ENCODE results near the gene ACTR3.
"Not testable (repeated sequence)": the region's sequence is repeated elsewhere in the genome, so short reads cannot be mapped to it uniquely, and the experiment has no call there.

The ACTR3 gene

DNA sequence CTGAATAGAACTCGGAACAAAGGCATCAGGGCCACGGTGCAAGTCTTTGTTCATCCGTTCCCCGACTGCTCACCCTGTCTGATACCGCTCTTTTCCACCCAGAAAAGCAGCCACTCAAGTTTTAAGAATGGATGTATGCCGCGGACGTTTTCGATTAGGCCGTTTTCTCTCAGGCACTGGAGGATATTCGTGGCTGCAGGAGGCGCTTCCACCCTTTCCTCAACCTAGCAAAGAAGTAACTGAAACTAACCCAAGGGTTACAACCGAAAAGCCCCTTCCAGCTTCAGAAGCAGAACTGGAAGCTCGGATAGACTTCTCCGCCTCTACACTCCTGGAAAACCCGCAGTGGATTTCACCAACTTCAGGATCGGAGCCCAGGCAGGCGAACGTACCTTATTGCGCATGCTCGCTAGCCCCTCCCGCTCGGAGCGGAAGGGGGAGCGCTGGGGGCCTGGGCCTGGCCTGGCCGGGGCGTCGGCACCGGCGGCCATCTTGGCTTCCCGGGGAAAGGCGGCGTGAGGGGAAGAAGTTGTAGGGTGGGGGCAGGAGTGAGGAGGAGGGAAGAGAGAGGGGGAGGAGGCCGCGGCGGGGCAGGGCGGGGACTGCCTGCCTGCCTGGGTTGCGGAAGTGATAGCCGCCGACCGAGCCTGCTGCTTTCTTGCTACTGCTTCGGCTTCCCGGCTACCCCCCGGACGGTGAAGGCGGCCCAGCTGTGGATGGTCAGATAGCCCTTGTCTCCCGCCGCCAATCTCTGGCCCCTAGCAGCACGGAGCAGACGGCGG lies at the start of gene ACTR3:
Gene ACTR3 (plus strand): TSS at position 619 of the 782 bp plus-strand sequence. CDS start 191 bp downstream, outside the sequence.
- peak; percentile 93 to 98 for DNase-seq (ENCODE audit: low read depth in 1 of 2, low spot score in 1 of 2)

DNA sequence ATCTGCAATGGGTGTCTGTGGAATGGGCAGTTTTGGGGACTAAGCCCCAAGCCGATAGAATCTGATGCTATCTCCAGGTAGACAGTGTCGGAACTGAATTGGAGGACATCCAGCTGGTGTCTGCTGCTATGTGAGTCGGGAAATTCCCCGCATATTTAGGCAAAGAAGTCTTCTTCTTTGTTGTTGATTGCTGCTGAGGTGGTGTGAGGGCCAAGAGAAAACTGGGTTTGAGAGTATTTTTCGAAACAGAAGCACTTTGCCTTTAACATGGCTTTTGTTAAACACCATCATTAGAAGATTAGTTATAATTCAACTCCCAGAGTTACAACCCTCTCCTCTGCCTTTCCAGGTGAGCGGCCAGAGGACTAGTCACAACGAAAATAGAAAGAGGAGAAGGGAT lies 49.4 kb upstream of the ACTR3 start:
- DNase-seq (ENCODE audit: low read depth in 1 of 2, low spot score in 1 of 2), result no peak

DNA sequence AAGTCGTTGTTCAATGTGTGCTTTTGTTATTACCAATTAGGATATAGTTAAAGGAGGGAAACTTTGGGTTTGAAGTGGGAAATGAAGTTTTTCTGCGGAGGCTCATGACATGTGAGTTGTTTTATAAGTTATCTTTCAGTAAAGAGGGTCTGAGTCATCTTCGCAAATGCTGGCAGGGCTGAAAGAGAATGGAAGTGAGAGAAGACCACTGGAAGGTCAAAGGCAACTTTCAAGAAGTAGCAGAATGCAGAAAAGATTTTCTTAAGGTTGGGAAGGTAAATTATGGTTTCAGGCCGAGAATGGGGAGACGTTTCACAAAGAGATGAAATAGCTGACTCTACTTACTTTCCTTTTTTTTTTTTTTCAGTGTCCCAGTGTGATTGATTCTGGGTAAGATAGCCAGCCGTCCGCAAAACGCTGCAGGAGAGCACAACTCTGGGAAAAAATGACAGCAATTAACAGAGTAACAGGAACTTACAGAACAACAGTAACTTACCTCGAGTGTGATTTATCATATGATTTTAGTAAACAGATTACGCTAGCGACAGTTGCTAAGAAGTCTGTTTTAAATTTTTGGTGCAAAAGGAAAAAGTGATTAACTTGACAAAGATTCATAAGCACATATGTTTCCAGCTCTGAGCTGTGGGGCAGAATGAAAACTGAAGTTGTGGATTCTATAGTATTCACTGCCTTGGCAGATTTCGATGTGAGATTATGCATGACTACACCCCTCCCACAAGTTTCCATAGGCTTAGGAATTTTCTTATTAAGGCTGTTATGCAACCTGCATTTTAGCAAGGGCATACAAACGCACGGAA lies 46.8 kb upstream of the ACTR3 start:
- no peak for DNase-seq (ENCODE audit: low read depth in 1 of 2, low spot score in 1 of 2)

DNA sequence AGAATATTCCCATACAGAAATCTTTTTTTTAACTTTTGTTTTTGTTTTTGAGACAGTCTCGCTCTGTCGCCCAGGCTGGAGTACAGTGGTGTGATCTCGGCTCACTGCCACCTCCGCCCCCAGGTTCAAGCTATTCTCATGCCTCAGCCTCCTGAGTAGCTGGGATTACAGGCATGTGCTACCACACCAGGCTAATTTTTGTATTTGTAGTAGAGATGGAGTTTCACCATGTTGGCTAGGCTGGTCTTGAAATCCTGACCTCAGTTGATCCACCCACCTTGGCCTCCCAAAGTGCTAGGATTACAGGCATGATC lies 46.2 kb upstream of the ACTR3 start:
- not testable (repeated sequence) for DNase-seq (ENCODE audit: low read depth in 1 of 2, low spot score in 1 of 2)

DNA sequence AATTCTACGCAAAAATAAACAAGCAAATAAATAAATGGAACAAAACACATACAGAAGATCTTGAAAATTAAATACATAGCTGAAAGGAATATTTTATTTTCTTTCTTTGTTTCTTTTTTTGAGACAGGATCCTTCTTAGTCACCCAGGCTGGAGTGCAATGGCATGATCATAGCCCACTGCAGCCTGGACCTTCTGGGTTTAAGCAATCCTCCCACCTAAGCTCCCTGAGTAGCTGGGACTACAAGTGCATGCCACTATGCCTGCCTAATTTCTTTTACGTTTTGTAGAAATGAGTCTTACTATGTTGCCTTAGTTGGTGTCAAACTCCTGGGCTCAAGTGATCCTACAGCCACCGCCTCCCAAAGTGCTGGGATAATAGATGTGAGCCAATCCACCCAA lies 44.6 kb upstream of the ACTR3 start:
- no peak for DNase-seq (ENCODE audit: low read depth in 1 of 2, low spot score in 1 of 2)

DNA sequence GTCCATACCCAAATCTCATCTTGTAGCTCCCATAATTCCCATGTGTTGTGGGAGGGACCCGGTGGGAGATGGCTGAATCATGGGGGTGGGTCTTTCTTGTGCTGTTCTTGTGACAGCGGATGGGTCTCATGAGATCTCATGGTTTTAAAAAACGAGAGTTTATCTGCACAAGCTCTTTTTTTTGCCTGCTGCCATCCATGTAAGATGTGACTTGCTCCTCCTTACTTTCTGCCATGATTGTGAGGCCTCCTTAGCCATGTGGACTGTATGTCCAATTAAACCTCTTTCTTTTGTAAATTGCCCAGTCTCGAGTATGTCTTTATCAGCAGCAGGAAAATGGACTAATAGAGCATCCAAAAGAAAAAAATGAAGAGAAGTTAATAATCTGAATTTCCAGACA lies 44.1 kb upstream of the ACTR3 start:
- DNase-seq (ENCODE audit: low read depth in 1 of 2, low spot score in 1 of 2), result not testable (repeated sequence)

GRCh38 chr2:113846429-113846828 lies 43.5 kb upstream of the ACTR3 start:
- DNase-seq (ENCODE audit: low read depth in 1 of 2, low spot score in 1 of 2), result no peak

DNA sequence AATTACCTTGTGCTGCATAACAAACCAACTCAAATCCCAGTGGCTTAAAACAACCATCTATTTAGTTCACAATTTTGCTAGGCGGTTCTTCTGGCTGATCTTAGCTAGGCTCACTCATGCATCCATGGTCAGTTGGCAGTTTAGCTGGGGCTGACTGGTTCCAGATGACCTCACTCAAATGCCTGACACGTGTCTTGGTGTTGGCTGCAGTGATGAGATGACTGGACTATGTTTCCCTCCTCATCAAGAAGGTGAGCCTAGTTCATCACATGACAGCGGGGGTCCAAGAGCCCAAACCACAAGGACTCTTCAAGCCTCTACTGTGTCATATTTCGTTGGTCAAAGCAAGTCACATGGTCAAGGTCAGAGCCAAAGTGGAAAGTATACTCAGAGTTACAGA lies 42.7 kb upstream of the ACTR3 start:
- no peak for DNase-seq (ENCODE audit: low read depth in 1 of 2, low spot score in 1 of 2)

DNA sequence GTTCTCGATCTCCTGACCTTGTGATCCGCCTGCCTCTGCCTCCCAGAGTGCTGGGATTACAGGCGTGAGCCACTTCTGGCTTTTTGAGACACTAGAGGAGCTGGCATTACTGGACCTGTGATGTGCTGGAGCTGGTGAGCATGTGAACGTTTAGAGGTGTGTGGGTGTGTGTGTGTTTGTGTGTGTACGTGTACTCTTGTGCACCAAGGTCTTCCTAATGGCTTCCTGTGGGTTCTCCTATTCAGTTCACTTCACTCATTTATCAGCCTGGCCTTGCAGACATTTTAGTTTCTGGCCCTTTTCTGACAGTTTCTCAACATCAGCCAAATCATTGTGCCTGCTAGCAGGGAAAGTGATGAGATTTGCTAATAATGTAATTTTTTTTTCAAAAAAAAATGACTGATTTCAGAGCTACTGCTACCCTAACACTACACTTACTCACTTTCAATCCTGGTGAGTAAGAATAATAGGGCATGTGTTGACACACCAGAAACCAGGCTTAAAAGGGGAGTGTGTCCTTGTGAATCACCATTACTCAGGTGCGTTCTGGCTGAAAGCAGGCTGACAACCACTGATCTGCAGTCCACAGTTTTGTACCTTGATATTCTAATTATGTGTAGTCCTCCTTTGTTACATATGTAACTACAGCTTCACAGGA lies 41.0 kb upstream of the ACTR3 start:
- peak in 1 of 2 donors; percentile 6 for DNase-seq (ENCODE audit: low read depth in 1 of 2, low spot score in 1 of 2)

DNA sequence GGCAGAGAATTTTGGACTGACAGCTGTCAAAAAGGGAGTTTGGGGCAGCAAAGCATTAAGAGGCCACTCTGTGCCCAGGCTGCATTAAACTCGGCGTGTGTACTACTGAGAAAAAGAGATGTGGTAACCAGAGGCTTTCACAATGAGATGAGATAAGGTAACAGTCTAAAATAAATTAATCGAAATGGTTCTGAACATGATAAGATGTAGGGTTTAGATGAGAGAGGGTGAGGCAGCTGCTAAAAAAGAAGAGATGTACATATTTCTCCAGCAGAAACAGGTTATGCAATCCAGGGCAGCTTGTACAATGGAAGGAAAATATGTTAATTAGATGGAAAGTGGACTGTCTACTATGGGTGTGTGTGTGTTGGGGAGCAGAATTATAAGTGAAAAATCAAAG lies 39.2 kb upstream of the ACTR3 start:
- DNase-seq (ENCODE audit: low read depth in 1 of 2, low spot score in 1 of 2), result no peak

- DNase-seq (ENCODE audit: low read depth in 1 of 2, low spot score in 1 of 2), result no peak
These were observed 38.2 kb upstream of the ACTR3 start for GRCh38 chr2:113851640-113852039.

DNA sequence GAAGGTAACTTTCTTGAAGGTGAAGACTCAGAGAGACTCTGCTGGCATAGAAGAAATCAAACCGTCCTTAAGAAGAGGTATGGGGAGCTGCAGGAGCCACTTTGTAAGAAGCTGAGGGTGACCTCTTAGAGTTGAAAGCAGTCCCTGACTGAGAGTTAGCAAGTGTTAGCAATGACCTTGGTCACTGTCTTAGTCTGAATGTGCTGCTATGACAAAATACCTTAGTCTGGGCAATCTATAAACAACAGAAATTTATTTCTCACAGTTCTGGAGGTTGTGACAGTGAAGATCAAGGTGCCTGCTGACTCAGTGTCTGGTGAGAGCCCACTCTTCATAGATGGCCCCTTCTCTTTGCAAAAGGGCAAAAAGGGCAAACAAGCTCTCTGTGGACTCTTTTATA lies 35.7 kb upstream of the ACTR3 start:
- no peak for DNase-seq (ENCODE audit: low read depth in 1 of 2, low spot score in 1 of 2)

DNA sequence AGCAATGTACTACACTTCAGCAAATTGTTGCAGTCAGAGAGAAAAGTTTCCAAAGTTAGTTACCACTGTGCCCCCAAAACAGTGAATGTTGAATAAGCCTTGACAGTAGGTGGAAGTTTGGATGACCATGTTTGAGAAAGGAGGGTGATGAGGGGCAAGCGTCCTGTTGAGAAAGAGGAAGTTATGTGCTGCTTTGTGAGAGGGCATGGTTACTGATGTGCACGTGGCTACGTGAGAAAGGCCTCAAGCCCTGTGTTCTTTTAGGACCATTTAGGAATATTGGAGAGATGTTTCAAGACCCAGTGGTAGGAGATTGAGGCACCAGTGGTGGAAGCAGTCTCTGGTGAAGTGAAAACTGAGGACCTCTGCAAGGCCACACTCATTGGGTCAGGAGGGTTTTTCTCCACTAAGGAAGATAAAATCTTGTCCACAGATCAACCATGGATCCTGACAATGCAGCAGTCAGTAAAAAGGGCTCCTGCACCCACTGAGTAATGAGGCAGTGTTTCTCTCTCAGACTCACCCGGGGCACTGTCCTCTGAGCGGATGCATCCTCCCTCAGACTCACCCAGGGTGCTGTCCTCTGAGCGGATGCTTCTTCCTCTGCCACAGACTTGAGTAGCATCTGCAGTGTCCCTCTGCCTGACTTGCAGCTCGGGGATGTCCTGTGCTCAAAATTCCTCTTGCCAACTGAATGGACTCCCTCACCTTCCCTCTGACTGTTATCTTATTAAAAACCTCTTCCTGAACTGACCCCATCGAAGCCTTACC lies 34.7 kb upstream of the ACTR3 start:
- DNase-seq (ENCODE audit: low read depth in 1 of 2, low spot score in 1 of 2), result no peak

DNA sequence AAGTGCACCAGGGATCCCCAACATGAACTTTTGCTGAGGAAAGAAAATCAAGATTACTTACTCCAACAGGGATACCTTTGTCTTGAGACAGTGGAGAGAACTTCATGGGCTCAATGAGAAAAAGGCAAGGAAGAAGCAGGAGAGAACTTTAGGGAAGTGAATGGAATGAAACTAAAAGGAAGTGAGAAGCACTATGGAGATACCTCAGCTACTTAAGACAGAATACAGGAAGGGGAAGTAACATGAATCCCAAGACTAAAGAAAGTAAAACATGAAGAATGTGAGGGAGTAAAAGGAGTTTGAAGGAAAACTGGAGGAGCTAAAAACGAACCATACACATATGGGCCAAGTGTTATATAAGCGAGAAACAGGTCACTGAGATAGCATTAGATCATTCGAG lies 32.4 kb upstream of the ACTR3 start:
- DNase-seq (ENCODE audit: low read depth in 1 of 2, low spot score in 1 of 2), result no peak

GRCh38 chr2:113858764-113859163 lies 31.1 kb upstream of the ACTR3 start:
- no peak for DNase-seq (ENCODE audit: low read depth in 1 of 2, low spot score in 1 of 2)

- DNase-seq (ENCODE audit: low read depth in 1 of 2, low spot score in 1 of 2), result no peak
These were observed 28.1 kb upstream of the ACTR3 start for GRCh38 chr2:113861740-113862139.

DNA sequence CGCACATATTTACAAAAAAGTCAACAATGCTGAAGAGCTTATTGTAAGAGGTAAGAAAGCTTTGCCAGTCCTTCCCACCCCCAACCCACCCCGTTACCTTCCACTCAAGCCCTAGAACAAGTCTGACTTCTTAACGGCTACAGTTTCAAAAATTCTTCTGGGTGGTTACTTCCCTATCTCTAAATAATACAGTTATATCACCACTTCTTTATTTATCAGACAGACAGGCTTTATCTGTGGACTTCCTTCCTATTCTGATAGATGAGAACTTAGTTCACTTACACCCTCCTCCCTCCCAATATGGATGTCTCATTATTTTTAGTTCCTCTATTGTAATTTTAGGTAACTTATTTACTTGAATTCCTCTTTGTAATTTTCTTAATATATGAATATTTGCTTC lies 26.7 kb upstream of the ACTR3 start:
- no peak for DNase-seq (ENCODE audit: low read depth in 1 of 2, low spot score in 1 of 2)

DNA sequence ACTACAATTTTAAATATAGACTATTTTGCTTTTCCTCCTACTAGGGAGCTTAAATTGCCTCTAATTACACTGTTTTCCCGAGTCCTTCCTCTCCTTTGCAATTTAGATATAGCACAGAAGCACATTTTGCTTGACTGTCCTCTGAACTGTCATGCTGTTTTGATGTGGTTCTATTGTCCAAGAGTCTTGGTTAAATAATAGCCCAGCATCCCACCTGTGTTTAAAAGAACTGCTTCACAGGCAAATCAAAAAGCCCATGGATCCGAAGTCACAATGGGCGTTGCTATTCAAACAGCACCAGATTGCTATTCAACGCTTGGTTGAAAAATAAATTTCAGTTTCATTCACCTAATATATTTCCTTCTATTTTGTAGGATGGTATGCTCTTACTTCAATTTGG lies 22.3 kb upstream of the ACTR3 start:
- DNase-seq (ENCODE audit: low read depth in 1 of 2, low spot score in 1 of 2), result no peak

DNA sequence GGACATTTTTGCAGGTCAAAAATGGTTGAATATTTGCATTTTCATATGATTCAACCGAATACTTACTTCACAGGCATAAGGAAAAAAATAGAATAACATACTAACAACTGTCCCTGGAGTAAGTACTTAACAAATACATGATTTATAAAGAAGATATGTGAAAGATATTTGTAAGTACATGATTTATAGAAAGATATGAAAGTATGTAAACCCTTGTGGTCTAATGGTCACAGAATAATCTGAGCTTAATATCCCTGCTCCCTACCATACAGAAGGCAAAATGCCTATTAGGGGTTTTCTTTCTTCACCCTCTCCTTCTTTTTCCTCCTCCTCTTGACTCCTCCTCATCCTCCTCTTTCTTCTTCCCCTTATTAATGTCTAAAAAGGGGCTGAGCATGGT lies 20.6 kb upstream of the ACTR3 start:
- no peak for DNase-seq (ENCODE audit: low read depth in 1 of 2, low spot score in 1 of 2)

DNA sequence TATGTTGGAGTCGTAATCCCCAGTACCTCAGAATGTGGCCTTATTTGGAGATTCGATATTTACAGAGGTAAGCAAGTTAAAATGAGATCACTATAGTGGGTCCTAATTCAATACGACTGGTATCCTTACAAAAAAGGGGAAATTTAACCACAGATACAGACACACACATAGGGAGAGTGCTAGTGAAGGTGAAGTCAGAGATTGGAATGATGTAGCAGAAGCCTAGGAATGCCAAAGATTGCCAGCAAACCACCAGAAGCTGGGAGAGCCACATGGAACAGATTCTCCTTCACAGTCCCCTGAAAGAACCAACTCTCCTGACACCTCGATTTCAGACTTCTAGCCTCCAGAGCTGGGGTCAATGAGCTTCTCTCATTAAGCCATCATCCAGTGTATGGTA lies 17.7 kb upstream of the ACTR3 start:
- no peak for DNase-seq (ENCODE audit: low read depth in 1 of 2, low spot score in 1 of 2)

DNA sequence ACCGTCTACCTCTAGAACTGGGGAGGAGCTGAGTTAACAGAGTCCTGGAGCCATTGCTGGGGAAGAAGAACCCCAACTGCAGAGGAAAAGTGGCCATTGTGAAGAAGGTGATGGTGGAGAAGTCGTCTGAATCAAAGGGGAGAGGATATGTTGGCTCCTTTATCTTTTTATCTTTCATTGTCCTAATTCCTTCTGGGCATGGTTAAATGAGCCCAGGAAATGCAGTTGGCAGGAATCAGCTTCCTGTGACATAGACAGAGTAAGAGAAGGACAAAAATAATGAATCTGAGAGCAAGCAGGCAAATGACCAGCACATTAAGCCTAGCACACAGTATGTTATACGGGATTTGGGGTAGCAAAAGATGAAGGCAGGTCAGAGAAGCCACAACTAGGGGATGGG lies 16.0 kb upstream of the ACTR3 start:
- no peak for DNase-seq (ENCODE audit: low read depth in 1 of 2, low spot score in 1 of 2)

Data from activated CD4-positive, alpha-beta T cell treated with anti-CD3 and anti-CD28 coated beads, Interleukin-2, amount 50 U/mL, for 24 hours (primary cell).